HG02938 (cell line): ENCODE measurements around the gene FEV.
"Not testable (repeated sequence)": the region's sequence is repeated elsewhere in the genome, so short reads cannot be mapped to it uniquely, and the experiment has no call there.

Source experiments
- ATAC-seq: cut with Tn5 transposase; IDR thresholded peaks from one replicate; pipeline ENCODE4 v1.9.1; 2021; ENCODE audit warnings: mild to moderate bottlenecking, moderate library complexity; ENCODE audit not compliant: unreplicated experiment

The FEV gene

GRCh38 chr2:218946621-218947020 lies 38.4 kb downstream of the FEV start:
- no peak for ATAC-seq

GRCh38 chr2:218944759-218945404 lies 40.1 kb downstream of the FEV start:
- ATAC-seq, result no peak

GRCh38 chr2:218931751-218932150 lies 53.2 kb downstream of the FEV start:
- not testable (repeated sequence) for ATAC-seq
